GM12878 (cell line): ENCODE data around the gene MYD88. TPM values are rescaled to one million over a fixed set of nuclear protein-coding genes. Genes with fewer than 3 reads are reported as not detected.

Source experiments
- ATAC-seq: fragments of 200-7000 bp; cut with Tn5 transposase; 3 replicates; pipeline ENCODE4 v1.9.1; 2020; ENCODE audit warnings: mild to moderate bottlenecking, moderate library complexity
- BruUV-seq: library from RNA; stranded (reverse); fragments of 400-500 nt; replicated peaks from 2 replicates; lab custom pipeline; 2021; lab: Mats Ljungman, UMichigan
- CTCF ChIA-PET: fragments of 300-600 bp; sonication (Branson Sonifier 250); formaldehyde crosslinking; extraction: SDS; loops from one replicate; lab custom pipeline; 2021; ENCODE audit warnings: inconsistent platforms; lab: Yijun Ruan, JAX
- POLR2A ChIA-PET: fragments of 350-600 bp; formaldehyde crosslinking; extraction: SDS; loops from one replicate; lab custom pipeline; 2021; ENCODE audit warnings: inconsistent platforms; lab: Charles Lee
- RAD21 ChIA-PET: fragments of 300-600 bp; sonication (Branson Sonifier 250); formaldehyde crosslinking; loops from one replicate; lab custom pipeline; 2023; ENCODE audit warnings: antibody characterized with exemption; ENCODE audit not compliant: unreplicated experiment; lab: Charles Lee
- SMC1A ChIA-PET: fragments of 300-600 bp; sonication (Branson Sonifier 250); formaldehyde crosslinking; loops from one replicate; lab custom pipeline; 2023; ENCODE audit not compliant: unreplicated experiment, uncharacterized antibody; lab: Charles Lee
- DNase-seq: peaks from one replicate; pipeline ENCODE4 v3.0.0-alpha.2; 2011; ENCODE audit warnings: low read depth, low spot score
- FAIRE-seq: peaks from 3 replicates; lab custom pipeline; 2011; peaks lifted over from hg19 to GRCh38; lab: Jason Lieb, UNC
- H2AFZ ChIP-seq: 2 replicates; pipeline ENCODE4 v1.6.0; 2011; ENCODE audit warnings: low read depth, low read length, control low read depth; ENCODE audit not compliant: control insufficient read depth
- H3K27ac ChIP-seq: 2 replicates; pipeline ENCODE4 v1.5.1; 2011; ENCODE audit warnings: control low read depth; ENCODE audit not compliant: control insufficient read depth, insufficient read depth
- H3K27me3 ChIP-seq, 2 experiments: replicated peaks in 1 of 2; 2 replicates each; pipeline versions ENCODE4 v1.6.0 to v1.6.1; 2011; ENCODE audit warnings: low read length in 1 of 2; ENCODE audit not compliant: control insufficient read depth in 2 of 2, insufficient read depth in 2 of 2
- H3K36me3 ChIP-seq, 2 experiments: 2 replicates each; pipeline ENCODE4 v1.5.1; 2011; ENCODE audit warnings: low read length in 1 of 2; ENCODE audit not compliant: control insufficient read depth in 2 of 2, insufficient read depth in 2 of 2
- H3K4me1 ChIP-seq: 2 replicates; pipeline ENCODE4 v1.6.1; 2011; ENCODE audit warnings: mild to moderate bottlenecking, low read length, moderate library complexity, mixed read lengths; ENCODE audit not compliant: control insufficient read depth, insufficient read depth
- H3K4me2 ChIP-seq: 2 replicates; pipeline ENCODE4 v1.6.0; 2011; ENCODE audit warnings: control low read depth; ENCODE audit not compliant: control insufficient read depth, insufficient read depth
- H3K4me3 ChIP-seq: fragments of 200-600 bp; sonication (generic); 2 replicates; pipeline ENCODE4 v1.5.1; 2016
- H3K79me2 ChIP-seq: 2 replicates; pipeline ENCODE4 v1.6.0; 2011; ENCODE audit warnings: low read length; ENCODE audit not compliant: control insufficient read depth, insufficient read depth
- H3K9ac ChIP-seq: 2 replicates; pipeline ENCODE4 v1.8.0; 2011; ENCODE audit warnings: low read length, control low read depth, mixed read lengths; ENCODE audit not compliant: control insufficient read depth, insufficient read depth
- H3K9me3 ChIP-seq: replicated peaks from 3 replicates; pipeline ENCODE4 v1.5.1; 2011; ENCODE audit warnings: mild to moderate bottlenecking, low read length; ENCODE audit not compliant: control insufficient read depth, insufficient read depth
- H4K20me1 ChIP-seq: 2 replicates; pipeline ENCODE4 v1.6.0; 2011; ENCODE audit not compliant: control insufficient read depth, insufficient read depth
- CBX5 ChIP-seq: sonication (generic); IDR thresholded peaks from 2 replicates; pipeline ENCODE4 v1.6.1; 2016; ENCODE audit warnings: low read depth, moderate library complexity, mild to moderate bottlenecking, inconsistent platforms
- HDAC2 ChIP-seq: fragments of 200-600 bp; sonication (generic); IDR thresholded peaks from 2 replicates; pipeline ENCODE4 v1.6.1; 2017
- JUND ChIP-seq: IDR thresholded peaks from 2 replicates; pipeline ENCODE4 v1.6.1; 2012; ENCODE audit warnings: low read depth, mild to moderate bottlenecking, low read length, improper control_type of control experiment, moderate library complexity
- RELA ChIP-seq: fragments of 450-650 bp; IDR thresholded peaks from 2 replicates; pipeline ENCODE4 v1.8.0; 2014; ENCODE audit warnings: borderline replicate concordance; ENCODE audit not compliant: partially characterized antibody
- REST ChIP-seq: IDR thresholded peaks from 2 replicates; pipeline ENCODE4 v1.6.1; 2012; ENCODE audit warnings: mild to moderate bottlenecking, low read depth, low read length
- SMAD5 ChIP-seq: IDR thresholded peaks from 2 replicates; pipeline ENCODE4 v1.6.1; 2016; ENCODE audit warnings: antibody characterized with exemption, low read depth
- SREBF1 ChIP-seq: IDR thresholded peaks from 2 replicates; pipeline ENCODE4 v1.6.1; 2012; ENCODE audit warnings: mild to moderate bottlenecking, low read length
- STAT1 ChIP-seq: fragments of 450-650 bp; conservative IDR thresholded peaks from 2 replicates; pipeline ENCODE4 v1.6.1; 2014; ENCODE audit warnings: antibody characterized with exemption, mild to moderate bottlenecking
- TBL1XR1 ChIP-seq: IDR thresholded peaks from 2 replicates; pipeline ENCODE4 v1.6.1; 2012; ENCODE audit warnings: low read depth, low read length, improper control_type of control experiment
- YBX1 ChIP-seq: fragments of 450-650 bp; IDR thresholded peaks from 2 replicates; pipeline ENCODE4 v1.6.1; 2016; ENCODE audit warnings: antibody characterized with exemption
- WGBS: methylation state at CpG from one replicate; pipeline ENCODE4 v1.1.6; 2016; ENCODE audit warnings: low lambda C conversion rate; ENCODE audit not compliant: insufficient replicate concordance, insufficient coverage; ENCODE audit errors: missing lambda C conversion rate; 5-methylcytosine and 5-hydroxymethylcytosine counted together
- in situ Hi-C: fragments of 300-500 bp; cut with MboI; formaldehyde crosslinking; loops from 9 replicates; pipeline ENCODE4 v1.14.3; 2018; ENCODE audit warnings: mixed read lengths
- intact Hi-C: fragments of 100-400 bp; cut with micrococcal nuclease; formaldehyde crosslinking; loops from one replicate; pipeline ENCODE4 v1.14.2; 2022; ENCODE audit not compliant: unreplicated experiment
- polyA plus RNA-seq, 11 experiments: library from polyadenylated mRNA; depleted of rRNA in 4 of 11; unstranded in 6 of 11; stranded (reverse) in 5 of 11; fragments of >200 nt; fragmentation: Nextera tagmentation in 4 of 11; fragmentation: Illumina TruSeq in 1 of 11; extraction: Ambion mirVana in 4 of 11; extraction: Trizol in 1 of 11; gene quantifications; 1 replicate in 1 of 11; 2 replicates in 10 of 11; pipeline versions ENCODE4 v1.2.1 to v1.2.3, GENCODE V29; 2011 to 2016; ENCODE audit warnings: inconsistent platforms in 2 of 11, missing spikeins in 2 of 11, low read depth in 1 of 11
- total RNA-seq, 4 experiments: library from RNA; depleted of rRNA in 3 of 4; stranded (reverse); fragments of >200 nt in 3 of 4; fragmentation: Illumina TruSeq in 1 of 4; extraction: Trizol in 1 of 4; gene quantifications; 2 replicates each; pipeline versions ENCODE4 v1.2.1 to v1.2.3, GENCODE V29; 2013 to 2021

Gene MYD88
- total and polyA plus RNA-seq, 10 of the 15 experiments (the other 5 are each of a cell fraction or from before 2014, with no cell fraction given), result 5.5 to 84.8 (median 67.5) TPM

GRCh38 chr3:38125305-38126120 is 12.9 kb upstream of the MYD88 start:
- no peaks in the 10 kb centered on the region for H3K9me3 ChIP-seq
- H3K36me3 ChIP-seq, result peaks cover 38 to 39% of the 10 kb centered on the region in 2 experiments
- intact Hi-C loops (no loop called here), in situ Hi-C loops (no loop called here)
- RAD21 ChIA-PET, result no interaction called here
- WGBS, result 89% methylated on average over 11 of the region's 11 CpGs
- DNase-seq (no peak), FAIRE-seq (no peak), ATAC-seq (no peak)
- POLR2A ChIA-PET, result no interaction called here
- TF ChIP-seq RELA, result no peak
- no peak for TF ChIP-seq CBX5
- no peak for TF ChIP-seq JUND
- no peak overlapping the region for H2AFZ ChIP-seq
- CTCF ChIA-PET, result interaction anchor here (0.6 kb wide), 1 partner anchor 31 kb away, joined by 4 read pairs; no protein-coding TSS in a partner anchor
- H3K27ac ChIP-seq, result no peak overlapping the region
- H3K79me2 ChIP-seq, result no peaks in the 10 kb centered on the region; the same call in 1 of the 2 replicates
- SMC1A ChIA-PET, result no interaction called here
- H3K4me2 ChIP-seq, result no peak overlapping the region
- H3K4me1 ChIP-seq, result no peaks in the 10 kb centered on the region
- no peak overlapping the region for H3K9ac ChIP-seq
- BruUV-seq, result no TSS peak
- H4K20me1 ChIP-seq, result no peaks in the 10 kb centered on the region
- H3K4me3 ChIP-seq, result no peak overlapping the region
- H3K27me3 ChIP-seq, result no peaks in the 10 kb centered on the region

GRCh38 chr3:38126121-38126892 is 12.2 kb upstream of the MYD88 start:
- Histone ChIP-seq H3K27ac (no peak overlapping the region), H3K36me3 (peaks cover 34 to 46% of the 10 kb centered on the region in 2 experiments), H3K79me2 (no peaks in the 10 kb centered on the region; the same call in none of the 2 replicates), H3K4me1 (peaks cover 7% of the 10 kb centered on the region), H3K27me3 (no peaks in the 10 kb centered on the region), H3K9me3 (no peaks in the 10 kb centered on the region), H3K4me3 (no peak overlapping the region), H2AFZ (no peak overlapping the region), H4K20me1 (peaks cover 5% of the 10 kb centered on the region), H3K4me2 (no peak overlapping the region), H3K9ac (no peak overlapping the region)
- TF ChIP-seq YBX1 (no peak), STAT1 (no peak), TBL1XR1 (no peak), SMAD5 (no peak), HDAC2 (no peak), SREBF1 (no peak), REST (peak; percentile 56; the same call in 1 of the 2 replicates)
- no peak for ATAC-seq
- ChIA-PET SMC1A (no interaction called here), CTCF (interaction anchor here (0.6 kb wide), 1 partner anchor 30 kb away, joined by 4 read pairs; no protein-coding TSS in a partner anchor), POLR2A (no interaction called here), RAD21 (no interaction called here)
- 93% methylated on average over 6 of the region's 6 CpGs for WGBS
- BruUV-seq, result no TSS peak
- no peak for FAIRE-seq
- DNase-seq, result no peak
- in situ Hi-C loops (no loop called here), intact Hi-C loops (no loop called here)
